Hematopoietic multipotent progenitor cell treated with erythropoietin and hydrocortisone succinate and interleukin-3 and kit ligand, for 6 days (in vitro differentiated cells): ENCODE data around the gene BAHCC1.

Source experiments
- DNase-seq: peaks from one replicate; pipeline ENCODE4 v3.0.0-alpha.2; 2015

The BAHCC1 gene

DNA sequence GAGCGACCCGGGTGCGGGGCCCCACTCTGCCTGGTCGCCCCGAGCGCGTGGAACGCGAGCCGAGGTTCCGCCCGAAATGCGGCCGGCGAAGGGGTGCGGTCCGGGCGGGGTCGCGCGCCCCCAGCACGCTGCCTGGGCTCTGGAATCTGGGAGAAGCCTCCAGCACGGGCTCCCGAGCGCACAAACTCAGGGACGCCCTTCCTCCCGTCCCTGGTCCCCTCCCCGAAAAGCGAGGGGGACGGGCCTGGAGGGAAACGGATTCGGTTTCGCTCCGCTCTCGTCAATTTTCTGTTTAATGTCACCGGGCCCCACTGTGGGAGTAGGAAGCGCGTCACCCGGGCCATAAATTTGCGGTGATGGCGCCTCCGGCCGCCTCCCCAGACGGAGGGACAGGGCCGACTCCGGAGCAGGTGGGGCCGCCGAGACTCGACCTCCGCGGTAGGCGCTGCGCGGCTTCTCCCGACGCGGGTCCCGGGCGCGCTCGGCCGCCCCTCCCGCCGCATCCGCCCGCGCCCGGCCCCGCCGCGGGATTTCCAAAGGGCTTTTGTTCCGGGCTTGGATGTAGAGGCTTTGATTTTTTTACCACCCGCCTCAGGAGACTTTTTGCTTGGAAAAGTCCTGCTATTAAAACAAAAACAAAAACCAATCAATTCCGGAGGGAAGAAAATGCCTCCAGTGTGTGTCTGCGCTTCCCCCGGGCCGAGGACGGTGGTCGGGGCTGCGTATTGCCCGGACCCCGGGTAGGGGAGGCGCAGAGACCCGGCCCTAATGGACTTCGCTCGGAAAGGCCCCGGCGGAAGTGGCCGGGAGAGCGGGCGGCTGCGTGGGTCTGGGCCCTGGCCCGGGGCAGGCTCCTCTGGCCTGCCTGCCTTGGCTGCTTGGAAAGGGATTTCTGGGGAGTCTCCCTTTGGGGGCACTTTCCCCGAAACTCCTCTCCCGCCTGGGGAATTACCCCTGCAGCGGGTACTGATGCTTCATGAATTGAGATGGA lies 7.9 kb upstream of the BAHCC1 start:
- no peak for DNase-seq

DNA sequence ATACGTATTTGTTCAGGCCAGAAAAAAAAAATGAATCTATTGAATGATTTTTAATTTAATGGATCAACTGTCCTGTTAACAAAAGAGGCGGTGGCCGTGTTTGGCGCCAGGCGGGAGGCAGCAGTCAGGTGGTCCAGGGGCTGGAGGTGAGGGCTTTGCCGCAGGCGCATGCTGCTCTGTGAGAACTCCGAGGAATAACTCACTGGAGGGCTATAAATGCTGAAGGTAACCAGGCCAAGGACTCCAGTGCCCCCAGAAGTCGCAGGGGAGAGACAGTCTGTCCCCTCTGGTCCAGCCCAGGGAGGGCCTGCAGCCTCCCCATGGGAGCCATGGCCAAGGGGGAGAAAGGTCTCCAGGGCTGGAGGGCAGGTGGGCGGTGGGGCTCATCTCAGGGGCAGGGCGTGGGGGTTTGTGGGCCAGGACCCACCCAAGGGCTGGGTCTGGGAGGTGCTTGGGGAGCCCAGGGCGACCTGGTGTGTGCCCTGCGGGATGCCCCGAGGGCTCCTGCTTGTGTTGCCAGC lies 7.1 kb upstream of the BAHCC1 start:
- no peak for DNase-seq

DNA sequence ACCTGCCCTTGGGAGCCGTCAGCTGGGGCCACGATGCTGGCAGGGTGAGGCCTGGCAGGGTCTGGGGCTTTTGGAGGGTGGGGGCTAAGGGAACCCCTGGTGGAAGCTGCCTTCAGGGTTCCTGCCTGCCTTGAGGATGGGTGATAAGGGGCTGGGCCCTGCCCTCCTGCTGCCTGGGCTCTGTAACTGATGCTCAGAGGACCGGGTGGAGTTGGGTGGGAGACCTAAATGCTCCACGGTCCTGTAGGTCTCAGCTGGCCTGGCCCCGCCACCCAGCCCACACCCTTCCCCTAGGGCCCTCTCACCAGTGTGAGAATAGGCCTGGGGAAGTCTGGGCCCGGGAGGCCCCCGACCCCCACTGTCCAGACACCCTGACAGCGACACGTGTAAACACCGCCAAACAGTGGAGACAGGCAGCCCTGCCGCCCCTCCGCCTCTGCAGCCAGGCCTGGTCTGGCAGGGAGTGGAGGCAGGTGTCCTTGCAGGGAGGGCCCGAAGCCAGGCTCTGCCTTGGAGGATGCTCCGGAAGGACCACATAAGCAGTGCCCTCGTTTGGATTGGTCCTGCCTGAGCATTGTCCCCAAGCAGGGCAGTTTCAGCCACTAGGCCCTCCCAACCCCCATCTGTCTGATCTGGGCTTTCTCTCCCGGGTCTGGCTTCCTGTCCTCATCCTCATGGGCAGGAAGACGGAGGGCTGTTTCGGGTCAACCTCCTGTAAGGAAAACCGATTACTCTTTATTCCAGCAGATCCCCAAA lies 6.5 kb upstream of the BAHCC1 start:
- DNase-seq = no peak

DNA sequence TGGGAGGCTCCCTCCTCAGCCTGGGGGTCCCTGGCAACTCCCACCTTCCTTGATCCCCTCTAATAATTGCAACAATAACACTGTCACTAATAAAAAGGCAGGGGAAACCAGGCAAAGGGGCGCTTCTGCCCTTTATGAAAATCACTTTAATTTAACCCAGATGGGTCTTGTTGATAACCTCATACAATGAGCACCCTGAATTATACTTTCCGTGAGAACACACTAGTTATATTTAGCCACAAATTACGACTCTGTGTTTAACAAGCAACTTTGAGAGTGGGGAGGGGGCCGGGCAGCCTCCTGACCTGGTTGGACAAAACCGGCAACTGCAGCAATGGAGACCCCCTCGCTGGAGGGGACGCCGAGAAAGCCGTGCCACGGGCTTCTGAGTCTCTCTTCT lies 5.7 kb upstream of the BAHCC1 start:
- no peak for DNase-seq

DNA sequence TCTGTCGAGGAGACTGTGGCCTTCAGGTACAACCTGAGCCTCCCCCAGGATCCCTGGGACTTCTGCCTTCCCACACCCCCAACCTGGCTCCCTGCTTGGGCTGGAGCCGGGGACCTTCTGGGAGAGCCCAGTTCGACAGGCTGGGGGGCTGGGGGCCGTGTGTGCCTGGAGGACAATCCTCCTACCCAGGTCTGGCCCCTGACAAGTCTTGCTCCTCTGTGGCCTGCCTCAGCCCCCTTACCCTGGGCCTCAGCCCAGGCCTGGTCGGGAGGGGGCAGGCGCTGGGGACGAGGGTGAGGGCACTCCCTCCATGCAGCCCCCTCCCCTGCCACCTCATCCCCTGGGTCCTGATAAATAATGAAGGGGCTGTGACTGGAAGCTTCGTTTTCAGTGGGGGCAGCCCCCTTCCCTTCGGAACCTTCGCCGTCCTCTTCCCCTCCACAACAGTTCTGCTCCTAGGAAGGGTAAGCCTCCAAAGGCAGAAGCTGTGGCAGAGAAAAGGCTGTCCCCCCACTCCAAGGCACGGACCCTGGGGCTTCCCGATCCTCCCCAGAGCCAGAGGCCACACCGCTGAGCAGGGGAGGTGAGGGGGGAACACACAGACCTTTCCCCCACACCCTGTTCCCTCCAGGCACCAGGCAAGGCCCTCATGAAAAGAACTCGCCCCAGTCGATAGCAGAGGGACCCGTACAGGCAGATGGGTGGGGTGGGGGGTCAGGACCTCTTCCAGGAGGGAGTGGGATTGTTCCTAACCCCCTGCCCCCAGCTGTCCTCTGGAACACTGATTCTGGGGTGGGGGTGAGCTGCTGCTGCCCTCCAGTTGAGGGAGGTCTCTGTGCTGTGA lies 5.0 kb upstream of the BAHCC1 start:
- DNase-seq = no peak

DNA sequence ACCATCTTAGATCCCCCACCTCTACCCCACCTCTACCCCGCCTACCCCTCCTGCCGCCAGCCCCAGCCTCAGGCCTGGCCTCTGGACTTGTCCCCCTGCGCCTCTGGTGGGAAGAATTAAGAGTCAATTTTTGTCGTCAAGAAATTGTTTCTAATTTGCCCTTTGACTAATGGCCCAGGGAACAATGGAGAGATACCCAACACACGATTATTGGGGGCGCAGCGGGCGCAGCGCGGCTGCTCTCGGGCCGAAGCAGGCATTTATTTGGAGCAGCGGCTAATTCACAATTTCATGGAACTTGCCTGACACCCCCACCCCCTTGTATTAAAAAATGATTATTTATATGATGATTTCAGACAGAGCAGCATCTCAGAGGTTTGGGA lies 4.4 kb upstream of the BAHCC1 start:
- DNase-seq = no peak

DNA sequence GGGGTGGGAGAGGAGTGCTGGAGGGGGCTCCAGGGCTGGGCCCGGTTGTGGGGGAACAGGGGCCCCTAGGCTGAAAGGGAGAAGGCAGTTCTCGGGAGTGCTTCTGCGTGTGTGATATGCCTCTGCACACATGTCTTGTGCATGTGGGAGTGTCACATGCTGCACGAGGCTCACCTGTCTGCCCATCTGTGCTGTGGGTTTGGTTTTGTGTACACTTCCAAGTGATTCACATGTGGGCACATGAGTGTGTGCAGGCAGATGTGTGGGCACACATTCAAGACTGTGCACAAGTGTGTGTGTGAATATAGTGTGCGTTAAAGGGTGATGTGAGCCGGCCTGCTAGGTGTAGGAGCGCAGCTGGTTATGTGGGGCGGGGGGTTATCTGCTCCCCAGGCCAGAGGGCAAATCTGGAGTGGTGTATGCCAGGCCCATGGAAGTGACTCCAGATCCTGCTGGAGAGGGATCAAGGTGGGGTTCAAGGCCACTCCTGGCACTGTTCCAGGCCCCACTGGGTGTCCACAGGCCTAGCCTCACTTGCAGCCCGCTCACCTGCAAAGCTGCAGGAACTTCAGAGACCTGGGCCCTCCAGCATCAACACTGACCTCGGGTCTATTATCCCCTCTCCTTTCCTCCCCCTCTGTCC lies 3.8 kb upstream of the BAHCC1 start:
- DNase-seq = no peak

DNA sequence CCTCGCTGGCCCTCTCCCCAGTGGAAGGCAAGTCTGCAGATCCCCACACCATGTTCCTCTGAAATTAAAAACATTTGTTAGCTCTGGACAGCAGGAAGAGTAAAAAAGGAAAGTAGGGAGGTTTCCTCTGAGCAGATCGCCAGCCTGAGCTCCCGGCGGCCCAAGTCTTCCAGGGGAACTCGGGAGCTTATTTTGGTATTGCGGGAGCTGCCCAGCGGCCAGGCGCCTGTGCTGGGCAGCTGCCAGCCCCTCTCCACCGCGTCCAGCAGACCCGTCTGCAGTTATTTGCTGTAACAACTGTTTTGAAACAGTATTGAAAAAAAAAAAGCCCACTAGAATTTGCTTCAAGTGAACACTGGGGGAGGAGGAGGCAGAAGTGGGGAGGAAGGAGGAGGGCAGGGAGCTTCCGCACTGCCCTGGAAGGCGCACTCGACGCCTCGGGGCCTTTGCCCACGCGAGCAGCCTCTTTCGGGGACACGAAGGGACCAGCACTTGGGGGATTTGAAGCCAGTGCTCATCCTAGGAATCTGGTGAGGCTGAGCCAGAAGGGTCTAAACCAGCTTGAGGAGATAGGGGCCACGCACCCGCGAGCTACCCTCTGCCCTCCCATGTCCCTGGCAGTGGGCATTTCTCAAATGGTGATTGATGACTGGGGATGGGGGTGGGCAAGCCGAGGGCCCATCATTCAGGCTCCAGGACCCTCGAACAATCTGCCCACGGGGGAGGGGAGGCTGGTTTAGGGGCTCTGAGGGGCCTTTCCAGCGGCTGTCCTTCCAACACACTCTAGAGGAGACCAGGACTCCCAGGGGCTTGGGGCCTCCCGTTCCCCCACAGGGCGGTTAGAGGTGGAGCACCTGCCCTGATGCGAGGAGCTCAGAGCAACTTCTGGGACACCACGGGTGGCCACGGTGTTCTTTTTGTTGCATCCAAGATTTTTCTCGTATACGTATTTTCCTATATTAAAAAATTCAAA lies 3.0 kb upstream of the BAHCC1 start:
- no peak for DNase-seq

DNA sequence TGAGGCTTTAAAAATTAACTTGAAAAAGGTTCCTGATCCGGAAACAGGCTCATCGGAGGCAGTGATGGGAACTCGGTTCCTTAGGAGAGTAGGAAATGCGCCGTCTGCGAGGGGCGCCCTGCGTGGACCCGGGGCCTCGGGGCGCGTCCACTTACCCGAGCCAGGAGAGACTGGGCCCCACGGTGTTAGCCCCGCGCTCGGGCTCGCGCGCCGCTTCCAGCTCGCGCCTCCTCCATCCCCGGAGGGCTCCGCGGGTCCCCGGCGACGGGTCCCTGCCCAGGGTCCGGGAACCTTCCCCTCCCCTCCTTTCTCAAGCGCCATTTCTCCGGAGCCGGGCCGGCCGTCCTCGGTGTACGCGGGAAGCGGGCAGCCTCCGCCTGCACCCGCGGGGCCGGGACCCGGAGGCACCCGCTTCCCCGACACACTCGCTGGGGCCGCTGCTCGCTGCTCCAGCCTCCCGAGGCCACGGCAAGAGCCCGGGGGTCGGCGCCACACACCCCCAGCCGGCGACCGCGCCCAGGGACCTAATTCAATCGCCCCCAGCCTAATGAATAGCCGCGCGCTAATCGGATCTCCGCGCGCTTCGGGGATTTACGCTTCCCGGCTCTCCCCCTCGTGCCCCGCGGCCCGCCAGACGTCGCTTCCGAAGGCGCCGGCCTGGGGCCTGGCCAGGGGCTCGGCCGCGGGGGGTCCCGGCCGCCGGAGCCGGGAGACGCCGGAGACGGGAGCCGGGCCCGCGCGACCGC lies 2.2 kb upstream of the BAHCC1 start:
- no peak for DNase-seq

DNA sequence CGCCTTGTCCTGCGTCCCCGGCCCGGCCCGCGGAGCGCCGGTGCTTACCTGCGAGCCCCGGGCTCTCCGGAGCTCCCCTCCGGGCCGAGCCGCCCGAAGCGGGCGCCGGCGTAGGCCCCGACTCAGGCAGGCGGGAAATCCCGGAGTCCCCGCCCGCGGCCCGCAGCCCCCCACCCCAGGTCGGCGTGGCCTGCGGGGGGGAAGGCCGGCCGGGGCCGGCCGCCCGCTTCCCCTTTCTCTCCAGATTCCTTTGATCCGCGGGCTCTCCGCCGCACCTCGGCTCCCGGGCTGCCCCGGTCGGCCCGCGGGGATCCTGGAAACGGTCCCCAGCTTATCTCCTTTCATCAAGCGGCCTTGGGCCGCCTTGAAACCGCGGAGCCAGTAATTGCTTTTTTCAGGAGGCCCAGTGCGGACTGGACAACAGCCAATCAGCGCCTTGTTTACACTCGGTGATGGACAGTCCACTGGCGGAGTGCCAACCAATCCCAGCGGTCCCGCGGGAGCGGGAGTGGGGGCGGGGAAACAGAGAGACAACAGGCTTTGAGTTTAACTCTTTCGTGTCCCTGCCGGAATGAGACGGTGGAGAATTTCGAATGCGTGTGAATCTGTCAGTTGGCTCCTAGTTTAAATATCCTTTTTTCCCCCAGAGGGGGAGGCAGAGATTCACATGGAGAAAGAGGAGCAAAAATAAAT lies 1.4 kb upstream of the BAHCC1 start:
- DNase-seq = peak; percentile 100

DNA sequence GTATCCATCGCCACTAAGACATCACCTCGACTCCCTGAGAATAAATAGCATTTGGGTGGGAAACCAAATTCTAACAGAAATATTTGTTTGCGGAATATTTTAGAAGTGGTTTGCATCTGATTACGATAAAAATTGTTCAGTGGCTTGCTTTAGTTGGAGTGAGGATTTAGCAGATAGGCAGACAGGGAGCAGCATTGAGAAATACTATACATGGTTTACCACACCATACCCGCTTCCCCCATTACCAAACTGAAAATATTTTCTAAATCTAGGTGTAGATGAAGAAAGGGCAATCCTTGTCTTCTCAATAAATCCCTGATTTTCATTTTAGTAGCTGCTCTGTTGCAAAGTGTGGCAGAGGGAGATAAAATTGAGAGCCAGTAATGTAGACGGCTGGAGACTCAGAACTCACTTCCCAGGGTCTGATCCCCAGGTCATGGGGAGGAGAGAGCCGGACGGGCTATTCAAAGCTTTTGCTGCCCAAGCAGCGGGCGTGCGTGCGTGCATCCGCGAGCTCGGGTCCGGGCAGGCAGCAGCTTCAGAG lies 808 bp upstream of the BAHCC1 start:
- DNase-seq = peak; percentile 53

DNA sequence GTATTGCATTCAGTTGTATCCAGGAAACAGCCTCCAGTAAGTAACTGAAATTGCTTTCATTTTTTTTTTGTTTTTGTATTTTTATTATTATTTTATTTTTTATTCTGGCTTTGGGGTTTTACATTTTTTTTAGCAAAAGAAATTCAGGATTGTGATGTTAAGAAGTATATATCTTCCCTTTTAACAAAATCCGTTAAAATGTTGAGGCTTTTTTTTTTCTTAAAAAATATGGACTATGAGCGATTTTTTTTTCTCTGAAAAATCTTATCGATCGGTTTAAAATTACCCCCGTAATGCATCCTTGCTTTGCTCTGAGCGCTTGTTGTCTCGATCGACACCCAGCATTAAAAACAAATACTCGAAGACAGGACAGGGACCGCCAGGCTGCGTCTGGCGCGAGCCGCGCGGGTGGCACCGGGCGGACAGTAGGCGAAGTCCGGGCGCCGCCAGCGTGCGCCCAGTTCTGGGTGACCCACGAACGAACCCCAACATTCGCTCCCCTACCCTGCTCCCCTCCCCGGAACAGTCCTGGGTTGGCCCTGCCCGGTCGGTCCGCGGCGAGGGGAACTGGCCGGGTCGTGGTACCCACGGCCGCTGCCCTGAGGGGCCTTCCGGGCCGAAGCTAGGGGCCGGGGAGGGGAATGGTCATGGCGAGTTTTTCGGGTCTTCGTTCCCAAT lies 482 bp downstream of the BAHCC1 start:
- no peak for DNase-seq

DNA sequence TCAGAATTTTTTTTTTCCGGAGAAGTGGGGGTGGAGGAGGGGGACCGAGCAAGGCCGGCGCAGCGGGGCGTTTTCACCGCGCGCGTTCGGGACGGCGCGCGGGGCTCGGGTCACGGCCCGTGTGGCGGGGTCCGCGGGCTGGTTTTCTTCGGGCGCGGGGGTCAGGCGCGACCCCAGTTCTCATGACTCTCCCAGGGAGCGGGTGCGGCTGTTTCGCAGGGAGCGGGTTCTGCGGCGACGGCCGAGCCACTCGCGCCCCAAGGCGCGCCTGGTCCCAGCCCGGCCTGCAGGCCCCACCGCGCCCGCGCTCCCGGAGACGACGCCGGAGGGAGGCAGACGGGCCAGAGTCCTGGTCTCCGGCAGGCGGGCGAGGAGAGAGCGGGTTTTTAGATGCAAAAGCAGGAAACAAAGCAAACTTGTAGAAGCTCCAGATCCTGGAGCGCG lies 1.0 kb downstream of the BAHCC1 start:
- DNase-seq = peak; percentile 21

DNA sequence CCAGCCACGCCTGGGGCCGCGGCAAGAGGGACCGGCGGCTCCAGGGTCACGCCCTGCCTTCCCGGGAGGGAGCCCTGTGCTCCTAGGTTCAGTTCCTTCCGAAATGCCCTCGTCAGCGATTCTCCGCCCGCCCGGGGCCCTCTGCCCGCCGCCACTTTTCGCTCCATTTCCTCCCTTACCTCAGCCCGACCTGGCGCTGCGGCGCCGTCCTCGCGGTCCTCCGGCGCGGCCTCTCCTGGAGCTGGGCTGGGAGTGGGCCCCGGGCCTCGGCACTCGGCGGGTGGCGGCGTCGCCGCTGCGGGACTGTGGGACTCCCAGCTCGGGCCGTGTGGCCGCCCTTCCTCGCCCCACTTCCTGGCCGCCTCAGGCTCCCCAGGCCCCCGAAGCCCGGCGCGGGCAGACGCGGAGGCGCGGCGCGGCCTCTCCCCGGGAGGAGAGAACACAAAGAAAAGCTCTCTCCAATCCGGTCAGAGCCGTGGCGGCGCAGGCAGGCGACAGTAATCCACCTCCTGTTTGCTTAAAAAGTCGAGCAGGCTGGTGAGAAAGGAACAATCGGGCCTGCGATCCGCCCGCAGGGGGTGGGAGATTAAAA lies 1.6 kb downstream of the BAHCC1 start:
- peak; percentile 33 for DNase-seq

DNA sequence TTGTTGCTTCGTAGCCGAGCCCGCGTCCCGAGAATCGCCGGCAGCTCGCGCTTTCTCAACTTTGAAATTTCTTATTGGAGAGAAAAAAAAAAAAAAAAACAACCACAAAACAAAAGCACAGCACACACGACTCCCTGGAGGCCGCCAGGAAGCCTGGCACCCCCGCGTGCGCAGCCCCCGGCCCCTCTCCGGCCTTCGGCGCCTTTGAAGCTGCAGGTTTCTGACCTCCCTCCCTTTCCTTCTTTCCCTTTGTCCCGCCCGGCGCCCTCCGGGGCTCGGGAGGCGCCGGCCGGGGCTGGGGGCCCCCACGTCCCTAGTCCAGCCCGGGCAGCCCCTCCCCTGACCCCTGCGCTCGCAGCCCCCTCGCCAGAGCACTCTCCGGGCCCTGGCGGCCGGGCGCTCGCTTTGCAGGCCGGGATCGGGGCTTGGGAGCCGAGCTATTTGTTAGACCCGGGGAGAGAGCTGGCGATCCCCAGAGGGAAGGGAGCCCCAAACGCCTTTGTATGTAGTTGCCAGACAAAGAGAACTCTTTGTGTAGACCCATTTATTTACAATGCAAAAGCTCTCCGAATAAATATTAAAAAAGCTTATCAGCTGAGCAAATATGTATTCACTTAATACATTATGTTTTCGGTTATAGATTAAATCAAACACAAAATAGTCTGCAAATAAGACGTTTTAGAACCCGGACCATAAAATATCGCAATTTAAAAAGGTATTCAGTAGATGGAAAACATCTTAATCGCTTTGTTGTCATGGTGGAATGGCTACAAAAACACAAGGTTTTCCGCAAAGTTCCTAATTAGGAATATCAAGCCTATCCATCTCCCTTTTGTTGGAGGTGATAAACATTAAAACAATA lies 2.3 kb downstream of the BAHCC1 start:
- peak; percentile 57 for DNase-seq

DNA sequence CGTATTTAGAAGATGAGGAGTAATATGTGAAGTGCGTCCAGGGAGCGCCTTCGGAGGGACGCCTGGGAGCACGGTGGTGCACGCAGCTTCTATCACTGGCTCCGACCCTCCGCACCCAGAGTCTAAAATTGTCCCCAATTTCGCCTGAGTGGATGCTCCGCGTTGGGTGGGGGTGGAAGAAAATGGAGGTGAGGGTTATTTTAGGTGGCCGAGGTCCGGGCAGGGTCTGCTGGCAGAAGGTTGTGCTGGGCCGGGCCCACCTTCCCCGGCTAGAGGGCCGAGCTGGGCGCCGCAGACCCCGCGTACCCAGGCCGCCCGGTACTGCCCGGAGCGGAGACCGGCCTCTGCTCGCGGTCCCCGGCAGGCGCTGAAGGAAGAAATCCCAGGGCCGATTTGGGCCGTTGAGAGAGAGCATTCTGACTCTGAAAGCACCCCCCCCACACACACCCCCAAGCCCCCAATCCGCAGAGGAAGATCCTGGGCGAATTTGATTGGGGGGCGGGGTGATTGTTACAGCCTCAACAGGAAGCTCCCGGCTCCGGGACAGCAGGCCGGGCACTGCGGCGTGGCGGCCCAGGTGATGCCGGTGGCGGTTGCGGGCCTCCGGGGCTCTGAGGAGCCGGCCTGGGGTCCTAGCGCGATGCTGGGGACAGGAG lies 3.0 kb downstream of the BAHCC1 start:
- no peak for DNase-seq
